Measurements from ENCODE around the gene ZSWIM4.
A peak's percentile ranks its signal among the peaks of the same experiment; 100 is the strongest.

Gene ZSWIM4

DNA sequence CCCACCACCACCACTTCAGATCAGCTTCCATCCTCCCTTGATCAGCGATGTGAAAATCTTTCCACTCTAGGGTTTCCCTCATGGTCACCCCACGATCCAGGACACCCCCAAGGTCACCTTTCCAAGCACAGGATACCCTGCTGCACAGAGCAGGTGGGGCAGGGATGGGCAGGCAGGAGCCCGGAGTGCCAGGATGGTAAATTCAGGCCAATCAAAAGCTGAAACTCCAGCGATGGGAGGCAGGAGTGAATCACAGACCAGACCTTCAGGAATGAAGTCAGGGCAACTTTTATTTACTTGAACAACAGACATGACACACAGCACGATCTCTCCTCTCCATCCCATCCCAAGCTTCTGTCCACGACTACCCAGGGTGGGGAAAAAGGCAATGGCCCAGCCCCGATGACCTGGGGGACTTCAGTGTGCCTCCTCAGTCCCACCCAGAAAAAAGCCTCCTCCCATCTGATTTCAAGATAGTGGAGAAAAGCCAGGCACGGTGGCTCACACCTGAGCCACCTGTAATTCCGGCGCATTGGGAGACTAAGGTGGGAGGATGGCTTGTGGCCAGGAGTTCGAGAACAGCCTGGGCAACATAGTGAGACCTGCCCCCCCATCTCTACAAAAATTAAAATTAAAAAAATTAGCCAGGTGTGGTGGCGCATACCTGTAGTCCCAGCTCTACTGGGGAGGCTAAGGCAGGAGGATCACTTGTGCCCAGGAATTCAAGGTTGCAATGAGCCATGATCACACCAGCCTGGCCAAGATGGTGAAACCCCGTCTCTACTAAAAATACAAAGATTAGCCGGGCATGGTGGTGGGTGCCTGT lies 39.2 kb downstream of the ZSWIM4 start:
- H3K4me3 ChIP-seq (ENCODE audit: low read depth, low read length): no peak overlapping the region

- no peak overlapping the region for H3K4me3 ChIP-seq (ENCODE audit: low read depth, low read length)
These were observed 40.8 kb downstream of the ZSWIM4 start for GRCh38 chr19:13835791-13836723.

GRCh38 chr19:13838435-13839129 lies 43.3 kb downstream of the ZSWIM4 start:
- no peak overlapping the region for H3K4me3 ChIP-seq (ENCODE audit: low read depth, low read length)

GRCh38 chr19:13839130-13839937 lies 44.1 kb downstream of the ZSWIM4 start:
- no peak overlapping the region for H3K4me3 ChIP-seq (ENCODE audit: low read depth, low read length)

GRCh38 chr19:13839938-13840304 lies 44.7 kb downstream of the ZSWIM4 start:
- H3K4me3 ChIP-seq (ENCODE audit: low read depth, low read length): no peak overlapping the region

- no peak overlapping the region for H3K4me3 ChIP-seq (ENCODE audit: low read depth, low read length)
These were observed 45.3 kb downstream of the ZSWIM4 start for GRCh38 chr19:13840305-13841085.

- peak overlapping the region; percentile 63 for H3K4me3 ChIP-seq (ENCODE audit: low read depth, low read length)
These were observed 46.1 kb downstream of the ZSWIM4 start for GRCh38 chr19:13841086-13841961.

DNA sequence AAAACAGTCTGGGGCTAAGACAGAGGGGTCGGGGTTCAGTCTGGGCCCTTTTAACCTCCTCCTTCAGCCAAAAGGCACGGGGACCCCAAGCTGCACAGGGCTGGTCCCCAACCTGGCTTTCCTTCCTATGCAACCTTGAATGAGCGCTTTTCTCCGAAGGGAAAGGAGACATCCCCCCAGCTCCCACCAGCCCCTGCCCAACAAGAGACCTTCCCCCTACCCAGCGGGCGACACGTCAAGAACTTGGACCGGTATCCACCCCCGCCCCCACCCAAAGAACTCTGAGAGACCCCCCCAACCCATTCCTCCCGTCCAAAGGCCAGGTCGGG lies 46.7 kb downstream of the ZSWIM4 start:
- H3K4me3 ChIP-seq (ENCODE audit: low read depth, low read length): peak overlapping the region; percentile 63

DNA sequence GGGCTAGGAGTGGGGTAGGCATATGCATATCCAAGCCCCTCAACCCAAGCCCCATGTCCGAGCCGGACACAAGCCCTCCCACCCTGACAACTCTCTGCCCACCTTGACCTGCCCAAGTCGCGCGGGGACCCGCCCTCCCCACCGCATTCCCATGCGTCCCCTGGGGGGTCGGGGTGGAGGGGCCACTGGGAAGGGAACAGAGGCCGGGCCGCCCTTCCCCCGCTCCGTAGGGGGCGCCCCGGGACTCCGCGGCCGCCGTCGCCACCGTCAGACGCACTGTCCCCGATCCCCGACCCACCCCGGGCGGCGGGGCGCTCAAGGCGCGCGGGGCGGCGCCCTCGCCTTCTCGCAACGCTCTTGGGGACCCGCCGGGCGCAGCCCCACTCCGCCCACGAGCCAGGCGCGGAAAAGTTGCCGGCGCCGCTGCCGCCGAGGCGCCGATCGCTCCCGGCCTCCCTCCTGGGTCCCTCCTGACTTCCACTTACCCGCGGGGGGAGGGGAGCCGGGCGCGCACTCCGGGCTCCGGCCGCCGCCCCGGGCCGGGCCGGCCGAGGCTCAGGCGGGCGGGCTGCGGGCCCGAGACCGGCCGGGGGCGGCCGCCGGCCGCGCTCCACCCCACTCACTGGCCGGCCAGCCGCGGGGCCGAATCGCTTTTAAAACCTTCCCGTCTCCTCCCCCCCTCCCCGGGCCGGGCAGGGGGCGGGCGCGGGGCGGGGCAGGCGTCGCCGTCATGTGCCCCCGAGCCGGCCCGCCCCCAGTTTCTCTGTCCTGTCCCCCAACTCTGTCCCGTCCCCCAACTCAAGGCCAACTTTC lies 47.3 kb downstream of the ZSWIM4 start:
- peak overlapping the region; percentile 63 for H3K4me3 ChIP-seq (ENCODE audit: low read depth, low read length)

DNA sequence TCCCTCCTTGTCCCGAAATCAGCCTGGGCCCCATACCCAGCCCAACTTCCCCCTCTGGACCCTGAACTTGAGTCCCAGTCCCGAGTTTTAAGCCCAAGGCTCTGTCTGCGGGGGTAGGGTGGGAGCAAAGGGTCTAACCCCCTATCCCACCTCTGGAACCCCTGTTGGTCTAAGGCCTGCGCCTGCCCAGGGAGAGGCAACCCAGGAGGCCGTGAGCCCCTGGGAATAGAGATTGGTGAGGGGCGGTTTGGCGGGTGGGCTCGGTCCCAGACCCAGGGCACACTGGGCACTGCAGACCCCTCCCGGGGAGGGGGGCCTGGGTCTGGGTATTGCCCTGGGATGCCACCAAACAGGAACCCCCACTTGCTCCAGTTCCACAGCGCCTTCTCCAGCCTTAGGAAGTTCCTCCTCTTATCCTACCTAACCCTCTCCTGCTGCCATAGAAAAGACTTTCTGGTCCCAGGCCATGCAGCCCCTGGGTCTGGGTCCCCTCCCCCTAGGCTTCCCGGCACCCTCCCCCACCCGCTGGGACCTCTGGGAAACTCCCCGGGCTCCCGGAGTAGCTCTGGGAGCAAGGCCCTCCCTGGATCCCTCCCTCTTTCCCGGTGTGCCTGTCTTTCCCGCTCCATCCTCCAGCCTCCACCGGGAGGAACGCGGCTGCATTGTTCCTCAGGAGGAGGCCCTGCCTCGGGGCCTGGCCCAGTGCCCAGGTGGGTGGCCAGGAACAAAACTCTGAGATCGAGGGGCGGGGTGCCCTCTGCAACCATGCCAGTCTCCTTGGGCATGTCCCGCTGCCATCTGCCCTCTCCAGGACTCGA lies 48.1 kb downstream of the ZSWIM4 start:
- H3K4me3 ChIP-seq (ENCODE audit: low read depth, low read length): peak overlapping the region; percentile 29

- H3K4me3 ChIP-seq (ENCODE audit: low read depth, low read length): no peak overlapping the region
These were observed 48.9 kb downstream of the ZSWIM4 start for GRCh38 chr19:13844130-13844631.

DNA sequence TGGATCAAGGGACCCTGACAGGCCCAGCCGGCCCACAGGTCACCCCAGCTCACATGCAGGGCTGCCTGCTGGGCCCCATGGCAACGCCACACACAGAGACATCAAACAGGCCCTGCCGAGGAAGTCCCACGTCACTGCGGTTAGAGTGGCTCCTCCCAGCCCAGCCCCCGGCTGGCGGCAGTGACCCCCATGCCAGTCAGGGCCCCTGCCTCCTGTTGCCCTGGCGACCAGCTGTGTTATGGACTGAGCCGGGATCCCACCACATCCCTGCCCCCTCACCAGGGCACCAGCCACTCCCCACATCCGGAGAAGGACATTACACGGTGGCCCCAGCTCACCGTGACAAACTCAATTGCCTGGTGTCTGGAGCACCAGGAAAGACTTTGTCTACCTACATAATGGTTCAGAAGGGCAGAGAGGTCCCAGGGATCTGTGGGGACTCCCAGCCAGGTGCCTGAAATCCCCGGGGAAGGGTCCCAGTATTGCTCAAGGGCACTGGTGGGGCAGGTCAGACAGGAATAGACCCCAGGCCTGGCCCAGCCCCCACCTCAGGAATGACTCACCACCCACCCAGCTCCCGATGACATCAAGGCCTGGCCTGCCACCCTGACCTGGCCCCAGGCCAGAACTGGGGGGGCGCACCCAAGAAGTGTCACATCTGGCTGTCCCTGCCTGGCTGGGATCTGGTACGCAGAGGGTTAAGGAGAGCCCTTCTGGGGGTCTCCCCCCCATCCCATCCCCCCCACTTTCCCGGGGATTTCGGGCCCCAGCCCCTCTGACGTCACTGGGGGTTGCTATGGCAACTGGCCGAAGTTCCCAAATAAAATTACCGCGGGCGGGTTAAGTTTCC lies 51.5 kb downstream of the ZSWIM4 start:
- H3K4me3 ChIP-seq (ENCODE audit: low read depth, low read length): peak overlapping the region; percentile 46

GRCh38 chr19:13847407-13848339 lies 52.4 kb downstream of the ZSWIM4 start:
- peak overlapping the region; percentile 46 for H3K4me3 ChIP-seq (ENCODE audit: low read depth, low read length)

DNA sequence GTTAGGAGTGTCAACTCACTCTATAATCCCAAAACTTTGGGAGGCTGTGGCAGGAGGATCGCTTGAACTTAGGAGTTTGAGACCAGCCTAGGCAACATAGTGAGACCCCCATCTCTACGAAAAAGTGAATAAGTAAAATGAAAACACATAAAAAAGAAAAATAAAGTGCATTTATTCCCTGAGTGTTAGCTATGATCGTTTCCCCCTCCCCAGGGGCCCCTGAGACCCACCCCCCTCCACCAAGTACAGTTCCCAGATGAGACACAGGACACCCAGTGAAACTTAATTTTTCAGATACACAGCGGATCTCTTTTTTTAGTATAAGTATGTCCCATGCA lies 53.1 kb downstream of the ZSWIM4 start:
- no peak overlapping the region for H3K4me3 ChIP-seq (ENCODE audit: low read depth, low read length)
